ENCODE measurements around the gene RBKS.

Gene RBKS

DNA sequence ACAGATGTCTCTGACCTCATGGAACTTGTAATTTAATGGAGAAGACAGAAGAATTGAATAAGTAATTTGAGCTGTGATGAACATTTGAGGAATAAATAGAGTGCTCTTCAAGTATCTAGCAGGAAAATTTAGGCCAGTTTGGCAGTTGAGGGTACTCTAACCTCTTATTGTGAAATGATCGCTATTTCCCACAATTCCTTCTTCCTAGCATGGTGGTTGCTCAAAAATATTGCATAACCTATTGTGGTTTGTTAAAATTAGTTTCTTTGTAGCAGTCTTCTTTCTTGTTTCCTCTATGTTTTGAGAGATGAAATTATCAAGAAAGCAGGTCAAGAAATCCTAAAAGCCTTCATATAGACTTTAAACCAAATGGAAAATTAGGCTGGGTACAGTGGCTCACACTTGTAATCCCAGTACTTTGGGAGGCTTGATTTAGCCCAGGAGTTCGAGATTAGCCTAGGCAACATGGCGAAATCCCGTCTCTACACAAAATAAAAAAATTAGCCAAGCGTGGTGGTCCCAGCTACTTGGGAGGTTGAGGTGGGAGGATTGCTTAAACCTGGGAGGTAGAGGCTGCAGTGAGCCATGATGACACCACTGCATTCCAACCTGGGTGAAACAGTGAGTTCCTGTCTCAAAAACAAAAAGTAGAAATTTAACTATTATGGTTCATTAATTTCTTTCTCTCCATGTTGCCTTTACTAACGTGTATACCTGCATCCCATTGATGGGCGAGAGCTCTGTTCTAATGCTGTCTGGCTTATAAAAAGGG is 58.7 kb downstream of the RBKS start:
- no CpG with 5 or more reads among the region's 7 CpGs for WGBS (ENCODE audit: extremely low coverage, insufficient coverage, insufficient read length)
- H2AK5ac ChIP-seq (ENCODE audit: low read length) = no peak overlapping the region

GRCh38 chr2:27830656-27831055 is 59.5 kb downstream of the RBKS start:
- H3K27me3 ChIP-seq (ENCODE audit: insufficient read depth, low read length) = no peaks in the 10 kb centered on the region
- no peak overlapping the region for H3K4ac ChIP-seq (ENCODE audit: low read depth, low read length)
- no peak overlapping the region for H3K23ac ChIP-seq (ENCODE audit: low read length)
- H4K91ac ChIP-seq (ENCODE audit: low read depth, low read length) = no peak overlapping the region
- H3K4me2 ChIP-seq (ENCODE audit: low read length) = no peak overlapping the region
- DNase-seq = no peak
- H3K79me1 ChIP-seq (ENCODE audit: low read length) = no peaks in the 10 kb centered on the region
- no peak overlapping the region for H3K4me3 ChIP-seq (ENCODE audit: low read depth, low read length)
- H2BK120ac ChIP-seq (ENCODE audit: insufficient read depth, low read length, poor library complexity) = no peak overlapping the region
- H3K9me3 ChIP-seq (ENCODE audit: insufficient read depth, low read depth, low read length) = no peaks in the 10 kb centered on the region
- H3K14ac ChIP-seq (ENCODE audit: low read length) = no peak overlapping the region
- H3K18ac ChIP-seq (ENCODE audit: low read length) = no peak overlapping the region
- no peak overlapping the region for H3K27ac ChIP-seq (ENCODE audit: low read depth, low read length)
- H3K4me1 ChIP-seq (ENCODE audit: control insufficient read depth in 1 of 2, insufficient read depth in 2 of 2, low read length in 2 of 2) = peaks cover 2 to 4% of the 10 kb centered on the region in 2 experiments
- H2BK12ac ChIP-seq (ENCODE audit: low read length) = no peak overlapping the region
- H4K12ac ChIP-seq (ENCODE audit: low read depth, low read length) = no peak overlapping the region
- H2BK5ac ChIP-seq (ENCODE audit: low read depth, low read length, poor library complexity) = no peak overlapping the region
- no peak overlapping the region for H2AK5ac ChIP-seq (ENCODE audit: low read length)
- peaks cover 0 to 2% of the 10 kb centered on the region in 2 experiments for H3K36me3 ChIP-seq (ENCODE audit: control insufficient read depth in 1 of 2, insufficient read depth in 2 of 2, low read length in 2 of 2)
- WGBS (ENCODE audit: extremely low coverage, insufficient coverage, insufficient read length) = no CpG with 5 or more reads among the region's 4 CpGs
- no peak overlapping the region for H3K9ac ChIP-seq (ENCODE audit: low read length)
- H2AFZ ChIP-seq (ENCODE audit: insufficient read depth, low read length, poor library complexity) = no peak overlapping the region
- H3K79me2 ChIP-seq (ENCODE audit: control insufficient read depth, insufficient read depth, low read length, poor library complexity) = no peaks in the 10 kb centered on the region
- no peak overlapping the region for H4K8ac ChIP-seq (ENCODE audit: low read depth, low read length)

More for the DNA sequence above, 58.7 kb downstream of the RBKS start:
- no peak overlapping the region for H3K9ac ChIP-seq (ENCODE audit: low read length)
- peak in 1 of 2 donors; percentile 27 for DNase-seq
- no peak overlapping the region for H3K27ac ChIP-seq (ENCODE audit: low read depth, low read length)
- peaks cover 2 to 4% of the 10 kb centered on the region in 2 experiments for H3K4me1 ChIP-seq (ENCODE audit: control insufficient read depth in 1 of 2, insufficient read depth in 2 of 2, low read length in 2 of 2)
- no peak overlapping the region for H3K18ac ChIP-seq (ENCODE audit: low read length)
- no peak overlapping the region for H3K4ac ChIP-seq (ENCODE audit: low read depth, low read length)
- H3K4me2 ChIP-seq (ENCODE audit: low read length) = no peak overlapping the region
- H3K36me3 ChIP-seq (ENCODE audit: control insufficient read depth in 1 of 2, insufficient read depth in 2 of 2, low read length in 2 of 2) = peaks cover 0 to 2% of the 10 kb centered on the region in 2 experiments
- no peak overlapping the region for H3K4me3 ChIP-seq (ENCODE audit: low read depth, low read length)
- H3K79me2 ChIP-seq (ENCODE audit: control insufficient read depth, insufficient read depth, low read length, poor library complexity) = no peaks in the 10 kb centered on the region
- H4K91ac ChIP-seq (ENCODE audit: low read depth, low read length) = no peak overlapping the region
- no peak overlapping the region for H4K8ac ChIP-seq (ENCODE audit: low read depth, low read length)
- no peak overlapping the region for H2BK120ac ChIP-seq (ENCODE audit: insufficient read depth, low read length, poor library complexity)
- no peaks in the 10 kb centered on the region for H3K27me3 ChIP-seq (ENCODE audit: insufficient read depth, low read length)
- no peak overlapping the region for H2BK12ac ChIP-seq (ENCODE audit: low read length)
- no peak overlapping the region for H2BK5ac ChIP-seq (ENCODE audit: low read depth, low read length, poor library complexity)
- H3K23ac ChIP-seq (ENCODE audit: low read length) = no peak overlapping the region
- no peak overlapping the region for H4K12ac ChIP-seq (ENCODE audit: low read depth, low read length)
- H3K79me1 ChIP-seq (ENCODE audit: low read length) = no peaks in the 10 kb centered on the region
- no peak overlapping the region for H2AFZ ChIP-seq (ENCODE audit: insufficient read depth, low read length, poor library complexity)
- no peak overlapping the region for H3K14ac ChIP-seq (ENCODE audit: low read length)
- no peaks in the 10 kb centered on the region for H3K9me3 ChIP-seq (ENCODE audit: insufficient read depth, low read depth, low read length)

DNA sequence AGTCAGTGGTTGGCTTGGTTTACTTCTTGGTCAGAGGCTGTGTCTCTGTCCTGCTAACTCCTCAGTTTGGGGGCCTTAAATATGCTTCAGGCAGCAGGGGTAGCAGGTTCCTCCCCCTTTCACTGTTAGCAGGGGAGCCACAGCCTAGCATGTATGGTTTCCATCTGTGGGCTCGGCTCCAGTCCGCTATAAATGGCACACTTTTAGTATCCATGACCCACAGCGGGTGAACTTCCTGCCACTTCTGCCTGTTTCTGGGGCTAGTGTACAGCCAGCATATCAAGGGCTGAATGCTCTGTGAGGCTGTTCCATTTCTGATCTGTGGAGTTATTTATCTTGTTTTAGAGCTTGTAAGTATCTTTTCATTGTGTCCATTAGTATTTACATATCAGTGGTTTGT is 60.4 kb downstream of the RBKS start:
- H3K23ac ChIP-seq (ENCODE audit: low read length) = no peak overlapping the region
- no peak overlapping the region for H4K8ac ChIP-seq (ENCODE audit: low read depth, low read length)
- H4K91ac ChIP-seq (ENCODE audit: low read depth, low read length) = no peak overlapping the region
- H2BK120ac ChIP-seq (ENCODE audit: insufficient read depth, low read length, poor library complexity) = no peak overlapping the region
- no peaks in the 10 kb centered on the region for H3K27me3 ChIP-seq (ENCODE audit: insufficient read depth, low read length)
- H3K36me3 ChIP-seq (ENCODE audit: control insufficient read depth in 1 of 2, insufficient read depth in 2 of 2, low read length in 2 of 2) = peaks cover 0 to 2% of the 10 kb centered on the region in 2 experiments
- no peak overlapping the region for H3K18ac ChIP-seq (ENCODE audit: low read length)
- no peak overlapping the region for H2AK5ac ChIP-seq (ENCODE audit: low read length)
- peaks cover 2% of the 10 kb centered on the region for H3K9me3 ChIP-seq (ENCODE audit: insufficient read depth, low read depth, low read length)
- no peak overlapping the region for H3K4me2 ChIP-seq (ENCODE audit: low read length)
- no peak overlapping the region for H3K14ac ChIP-seq (ENCODE audit: low read length)
- H3K4me1 ChIP-seq (ENCODE audit: control insufficient read depth in 1 of 2, insufficient read depth in 2 of 2, low read length in 2 of 2) = peaks cover 2 to 4% of the 10 kb centered on the region in 2 experiments
- H3K27ac ChIP-seq (ENCODE audit: low read depth, low read length) = no peak overlapping the region
- DNase-seq = no peak
- H3K79me1 ChIP-seq (ENCODE audit: low read length) = no peaks in the 10 kb centered on the region
- peak overlapping the region; percentile 33 for H3K9ac ChIP-seq (ENCODE audit: low read length)
- H3K4me3 ChIP-seq (ENCODE audit: low read depth, low read length) = no peak overlapping the region
- no peak overlapping the region for H2BK5ac ChIP-seq (ENCODE audit: low read depth, low read length, poor library complexity)
- H4K12ac ChIP-seq (ENCODE audit: low read depth, low read length) = no peak overlapping the region
- no peak overlapping the region for H3K4ac ChIP-seq (ENCODE audit: low read depth, low read length)
- no peak overlapping the region for H2AFZ ChIP-seq (ENCODE audit: insufficient read depth, low read length, poor library complexity)
- no peak overlapping the region for H2BK12ac ChIP-seq (ENCODE audit: low read length)
- no peaks in the 10 kb centered on the region for H3K79me2 ChIP-seq (ENCODE audit: control insufficient read depth, insufficient read depth, low read length, poor library complexity)
- no CpG with 5 or more reads among the region's 3 CpGs for WGBS (ENCODE audit: extremely low coverage, insufficient coverage, insufficient read length)

DNA sequence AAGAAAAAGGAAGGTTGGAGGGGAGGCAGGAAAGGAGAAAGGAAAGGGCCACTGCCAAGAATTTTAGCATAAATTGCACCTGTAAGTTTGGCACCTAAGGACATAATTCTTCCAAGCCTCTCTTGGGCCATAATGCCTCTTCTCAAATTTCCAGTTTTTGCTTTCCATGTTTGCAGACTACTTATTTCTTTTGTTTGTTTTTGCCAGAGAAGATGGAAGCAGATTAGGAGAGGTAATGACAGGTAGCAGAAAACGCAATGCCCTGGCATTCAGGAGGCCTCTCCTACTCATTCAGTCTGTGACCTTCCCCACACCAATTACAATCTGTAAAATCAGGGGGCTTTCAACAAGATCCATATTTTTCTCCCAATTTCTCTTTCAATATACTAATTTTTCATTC is 61.9 kb downstream of the RBKS start:
- peaks cover 2% of the 10 kb centered on the region for H3K9me3 ChIP-seq (ENCODE audit: insufficient read depth, low read depth, low read length)
- no peak overlapping the region for H2BK5ac ChIP-seq (ENCODE audit: low read depth, low read length, poor library complexity)
- peaks cover 0 to 2% of the 10 kb centered on the region in 2 experiments for H3K36me3 ChIP-seq (ENCODE audit: control insufficient read depth in 1 of 2, insufficient read depth in 2 of 2, low read length in 2 of 2)
- no peak overlapping the region for H3K9ac ChIP-seq (ENCODE audit: low read length)
- H3K4me2 ChIP-seq (ENCODE audit: low read length) = no peak overlapping the region
- no peaks in the 10 kb centered on the region for H3K27me3 ChIP-seq (ENCODE audit: insufficient read depth, low read length)
- no peaks in the 10 kb centered on the region for H3K79me1 ChIP-seq (ENCODE audit: low read length)
- H3K4me3 ChIP-seq (ENCODE audit: low read depth, low read length) = no peak overlapping the region
- H2BK120ac ChIP-seq (ENCODE audit: insufficient read depth, low read length, poor library complexity) = no peak overlapping the region
- H3K18ac ChIP-seq (ENCODE audit: low read length) = no peak overlapping the region
- H3K27ac ChIP-seq (ENCODE audit: low read depth, low read length) = no peak overlapping the region
- H3K14ac ChIP-seq (ENCODE audit: low read length) = no peak overlapping the region
- H2AK5ac ChIP-seq (ENCODE audit: low read length) = no peak overlapping the region
- DNase-seq = no peak
- no peak overlapping the region for H4K91ac ChIP-seq (ENCODE audit: low read depth, low read length)
- WGBS (ENCODE audit: extremely low coverage, insufficient coverage, insufficient read length) = no CpG with 5 or more reads among the region's 1 CpG
- no peak overlapping the region for H3K4ac ChIP-seq (ENCODE audit: low read depth, low read length)
- no peaks in the 10 kb centered on the region for H3K4me1 ChIP-seq (ENCODE audit: control insufficient read depth in 1 of 2, insufficient read depth in 2 of 2, low read length in 2 of 2)
- H4K12ac ChIP-seq (ENCODE audit: low read depth, low read length) = no peak overlapping the region
- no peak overlapping the region for H4K8ac ChIP-seq (ENCODE audit: low read depth, low read length)
- no peak overlapping the region for H2AFZ ChIP-seq (ENCODE audit: insufficient read depth, low read length, poor library complexity)
- no peak overlapping the region for H2BK12ac ChIP-seq (ENCODE audit: low read length)
- no peaks in the 10 kb centered on the region for H3K79me2 ChIP-seq (ENCODE audit: control insufficient read depth, insufficient read depth, low read length, poor library complexity)
- no peak overlapping the region for H3K23ac ChIP-seq (ENCODE audit: low read length)

All from trophoblast cell (in vitro differentiated cells and primary cell).